Smooth muscle cell of bladder (primary cell): ENCODE measurements around the gene ADAM33. TPM values are rescaled to one million over a fixed set of nuclear protein-coding genes. Genes with fewer than 3 reads are reported as not detected.

ENCODE experiments used
- total RNA-seq: library from RNA; depleted of rRNA; stranded (reverse); fragments of >200 nt; gene quantifications from 2 replicates; pipeline ENCODE4 v1.2.3, GENCODE V29; 2014

Gene ADAM33, protein sequence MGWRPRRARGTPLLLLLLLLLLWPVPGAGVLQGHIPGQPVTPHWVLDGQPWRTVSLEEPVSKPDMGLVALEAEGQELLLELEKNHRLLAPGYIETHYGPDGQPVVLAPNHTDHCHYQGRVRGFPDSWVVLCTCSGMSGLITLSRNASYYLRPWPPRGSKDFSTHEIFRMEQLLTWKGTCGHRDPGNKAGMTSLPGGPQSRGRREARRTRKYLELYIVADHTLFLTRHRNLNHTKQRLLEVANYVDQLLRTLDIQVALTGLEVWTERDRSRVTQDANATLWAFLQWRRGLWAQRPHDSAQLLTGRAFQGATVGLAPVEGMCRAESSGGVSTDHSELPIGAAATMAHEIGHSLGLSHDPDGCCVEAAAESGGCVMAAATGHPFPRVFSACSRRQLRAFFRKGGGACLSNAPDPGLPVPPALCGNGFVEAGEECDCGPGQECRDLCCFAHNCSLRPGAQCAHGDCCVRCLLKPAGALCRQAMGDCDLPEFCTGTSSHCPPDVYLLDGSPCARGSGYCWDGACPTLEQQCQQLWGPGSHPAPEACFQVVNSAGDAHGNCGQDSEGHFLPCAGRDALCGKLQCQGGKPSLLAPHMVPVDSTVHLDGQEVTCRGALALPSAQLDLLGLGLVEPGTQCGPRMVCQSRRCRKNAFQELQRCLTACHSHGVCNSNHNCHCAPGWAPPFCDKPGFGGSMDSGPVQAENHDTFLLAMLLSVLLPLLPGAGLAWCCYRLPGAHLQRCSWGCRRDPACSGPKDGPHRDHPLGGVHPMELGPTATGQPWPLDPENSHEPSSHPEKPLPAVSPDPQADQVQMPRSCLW
- total RNA-seq, result 21.9 and 44.4 TPM in 2 replicates

DNA sequence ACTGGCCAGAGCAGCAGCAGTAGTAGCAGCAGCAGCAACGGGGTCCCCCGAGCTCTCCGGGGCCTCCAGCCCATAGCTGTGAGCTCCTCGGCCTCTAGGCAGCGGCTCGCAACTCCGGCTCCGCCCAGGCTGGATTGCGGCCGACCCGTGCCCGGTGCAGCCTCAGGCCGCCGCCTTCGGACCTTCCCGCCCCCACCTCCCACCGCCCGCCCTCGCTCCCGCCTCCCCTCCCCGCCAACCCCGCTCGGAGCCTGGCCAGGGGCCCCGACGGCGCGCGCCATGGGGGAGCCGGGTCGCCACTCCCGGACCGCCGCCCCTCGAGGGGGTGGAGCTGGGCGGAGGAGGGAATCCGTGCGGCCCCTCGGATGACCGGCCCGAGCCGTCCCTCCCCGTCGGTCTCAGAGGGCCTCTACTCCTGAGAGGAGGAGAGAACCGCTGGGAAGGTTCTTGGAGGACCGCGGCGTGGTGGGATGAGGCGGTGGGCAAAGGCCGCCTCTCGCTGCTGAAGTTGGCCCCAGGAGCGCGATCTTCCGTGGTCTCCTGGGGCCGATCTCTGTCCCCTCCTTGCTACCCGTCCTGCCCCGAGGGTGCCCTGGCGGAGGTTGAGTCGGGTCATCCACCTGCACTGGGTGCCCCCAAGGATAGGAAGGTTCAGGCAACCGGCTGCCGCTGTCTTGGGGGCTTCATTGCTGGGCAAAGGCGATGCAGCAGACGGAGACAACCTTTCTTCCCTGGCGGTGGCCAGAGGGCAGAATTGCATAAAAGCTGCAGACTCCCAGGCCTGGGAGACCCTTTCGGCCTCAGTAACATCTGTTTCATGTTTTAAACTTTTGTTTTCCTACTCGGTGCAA is at the start of gene ADAM33:
TSS of gene ADAM33 (minus strand) at position 80 of the 851 bp plus-strand sequence. CDS start at position 74, 6 bp downstream.

DNA sequence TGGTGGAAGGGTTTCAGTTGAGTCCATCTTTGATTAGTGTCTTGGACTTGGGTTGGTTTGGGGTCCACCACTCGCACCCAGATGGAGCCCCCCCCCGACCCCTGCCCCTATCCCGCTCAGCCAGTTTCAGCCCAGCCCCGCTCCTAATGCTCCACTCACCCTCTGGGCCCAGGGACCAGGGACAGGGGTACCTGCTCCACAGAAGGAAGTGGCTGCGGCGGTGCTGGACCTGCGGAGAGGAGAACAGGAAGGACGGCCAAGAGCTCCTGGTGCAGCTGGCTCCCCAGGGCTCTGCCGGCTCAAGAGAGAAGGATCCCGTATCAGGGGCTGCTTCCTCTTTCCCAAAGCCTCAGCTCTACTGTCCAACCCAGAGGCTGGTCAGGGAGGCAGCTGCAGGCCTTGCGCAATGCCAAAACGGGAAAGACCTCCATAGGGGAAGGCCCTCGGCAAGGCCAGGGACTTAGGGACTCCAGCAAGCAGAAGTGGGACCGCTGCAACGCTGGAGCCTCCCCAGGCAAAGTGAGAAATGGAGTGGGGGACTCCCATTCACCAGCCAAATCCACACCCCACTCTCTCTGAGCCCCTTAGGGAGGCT is 30.6 kb upstream of the ADAM33 start, which contains the start of gene SIGLEC1:
TSS of gene SIGLEC1 (minus strand) at position 322 of the 595 bp plus-strand sequence. CDS start 5,472 bp downstream, outside the sequence.

DNA sequence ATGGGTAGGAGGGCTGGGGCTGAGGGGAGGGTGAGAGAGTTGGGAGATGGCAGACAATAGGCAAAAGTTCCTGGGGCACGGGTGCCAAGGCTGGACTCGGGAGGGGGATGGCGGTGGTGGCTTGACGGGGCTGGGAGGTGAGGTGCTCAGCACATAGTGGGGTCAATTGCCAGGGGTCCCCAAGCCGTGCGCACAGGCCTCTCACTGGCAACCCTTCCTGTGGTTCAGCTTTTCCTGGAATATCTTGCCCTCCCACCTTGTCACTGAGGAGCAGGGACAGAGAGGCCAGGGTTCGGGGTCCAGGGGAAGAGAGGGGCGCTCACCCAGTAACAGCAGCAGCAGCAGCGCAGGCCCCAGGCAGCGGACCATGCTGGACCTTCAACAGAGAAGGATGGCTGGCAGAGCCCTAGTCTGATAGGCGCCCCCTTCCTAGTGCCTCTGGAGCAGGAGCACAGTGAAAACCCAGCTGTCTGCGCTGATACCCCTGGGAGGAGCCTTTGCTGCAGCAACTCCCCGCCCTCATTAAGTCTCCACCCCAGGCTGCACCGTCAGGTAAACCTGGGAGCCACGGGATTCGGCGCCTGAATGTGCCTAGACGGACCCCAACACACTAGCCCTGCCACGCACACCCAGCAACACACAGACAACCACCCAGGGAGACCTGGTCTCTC is 18.6 kb downstream of the ADAM33 start, which contains the start of gene GFRA4:
TSS of gene GFRA4 (minus strand) at position 369 of the 671 bp plus-strand sequence. CDS start at position 369, 0 bp downstream.

Other genes with a start within 250 kb of the ADAM33 start
- 31.3 and 43.4 TPM in 2 replicates for gene ATRN, start 211.0 kb downstream of the ADAM33 start, total RNA-seq
- not detected in 2 replicates for gene GFRA4, start 18.6 kb downstream of the ADAM33 start, total RNA-seq
- under 0.01 TPM in 1 of 2 replicates, not detected in the other for gene SIGLEC1, start 30.6 kb upstream of the ADAM33 start, total RNA-seq
- gene HSPA12B, start 50.7 kb upstream of the ADAM33 start, total RNA-seq, result 0.14 and 0.46 TPM in 2 replicates
- gene ADISSP, start 85.7 kb upstream of the ADAM33 start, total RNA-seq, result 15.1 and 16.5 TPM in 2 replicates
- gene SPEF1, start 99.4 kb upstream of the ADAM33 start, total RNA-seq, result 0.14 and 0.28 TPM in 2 replicates
- gene CENPB, start 104.7 kb upstream of the ADAM33 start, total RNA-seq, result 70.1 and 101 TPM in 2 replicates
- 18.9 and 20.5 TPM in 2 replicates for gene CDC25B, start 114.3 kb upstream of the ADAM33 start, total RNA-seq
- gene AP5S1, start 138.5 kb upstream of the ADAM33 start, total RNA-seq, result 13.5 and 15.9 TPM in 2 replicates
- gene MAVS, start 164.8 kb upstream of the ADAM33 start, total RNA-seq, result 12.5 and 16.9 TPM in 2 replicates
- 43.9 and 52.4 TPM in 2 replicates for gene PANK2, start 207.4 kb upstream of the ADAM33 start, total RNA-seq